ENCODE results near the gene ADIG.

GRCh38 chr20:38581830-38582358 is 897 bp downstream of the ADIG start:
- no peak for TF ChIP-seq CTCF (IDR thresholded peaks at IDR 0.05 in 8 of 11, conservative IDR thresholded peaks at IDR 0.05 in 3 of 11)
- no peak for TF ChIP-seq POLR2A (IDR thresholded peaks at IDR 0.05)
- TF ChIP-seq POLR2AphosphoS5 (IDR thresholded peaks at IDR 0.05): no peak

Data from spleen (tissue), 7 donors.